ENCODE measurements around the gene METTL24. TPM values are rescaled to one million over a fixed set of nuclear protein-coding genes. Genes with fewer than 3 reads are reported as not detected.

Gene METTL24
- total RNA-seq, 1 experiment from 2014 or later = 0.61 TPM

DNA sequence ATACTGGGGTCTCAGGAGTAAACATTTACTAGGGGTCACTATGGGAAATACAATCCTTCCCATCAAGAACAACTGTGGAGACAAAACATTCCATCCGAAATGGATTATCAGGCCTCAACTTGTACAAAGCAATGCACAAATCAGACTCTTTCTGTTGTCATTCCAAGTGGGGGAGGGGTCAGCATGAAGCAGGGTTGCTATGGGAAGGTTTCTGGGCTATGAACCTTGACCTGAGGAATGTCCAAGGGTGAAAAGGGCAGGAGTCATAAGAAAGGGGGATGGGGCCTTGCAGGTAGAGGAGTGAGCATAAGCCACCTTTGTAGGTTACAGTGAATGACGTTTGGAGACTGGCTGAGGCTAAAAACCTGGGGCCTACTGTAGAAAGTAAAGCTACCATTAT lies 3.1 kb downstream of the METTL24 start:
- no peak overlapping the region for H3K23ac ChIP-seq (ENCODE audit: insufficient read length, low read depth, low read length)
- no peak overlapping the region for H2BK12ac ChIP-seq (ENCODE audit: insufficient read length, low read depth, low read length)
- H3K4me2 ChIP-seq (ENCODE audit: insufficient read depth, insufficient read length, low read length) = no peak overlapping the region
- no peak overlapping the region for H2AFZ ChIP-seq (ENCODE audit: low read length)
- H3K9me3 Mint-ChIP-seq = no peaks in the 10 kb centered on the region; a peak in 1 of 5 replicates
- H3K27me3 Mint-ChIP-seq (ENCODE audit: low read depth) = peaks cover 41% of the 10 kb centered on the region
- TF ChIP-seq, protein P1, sequence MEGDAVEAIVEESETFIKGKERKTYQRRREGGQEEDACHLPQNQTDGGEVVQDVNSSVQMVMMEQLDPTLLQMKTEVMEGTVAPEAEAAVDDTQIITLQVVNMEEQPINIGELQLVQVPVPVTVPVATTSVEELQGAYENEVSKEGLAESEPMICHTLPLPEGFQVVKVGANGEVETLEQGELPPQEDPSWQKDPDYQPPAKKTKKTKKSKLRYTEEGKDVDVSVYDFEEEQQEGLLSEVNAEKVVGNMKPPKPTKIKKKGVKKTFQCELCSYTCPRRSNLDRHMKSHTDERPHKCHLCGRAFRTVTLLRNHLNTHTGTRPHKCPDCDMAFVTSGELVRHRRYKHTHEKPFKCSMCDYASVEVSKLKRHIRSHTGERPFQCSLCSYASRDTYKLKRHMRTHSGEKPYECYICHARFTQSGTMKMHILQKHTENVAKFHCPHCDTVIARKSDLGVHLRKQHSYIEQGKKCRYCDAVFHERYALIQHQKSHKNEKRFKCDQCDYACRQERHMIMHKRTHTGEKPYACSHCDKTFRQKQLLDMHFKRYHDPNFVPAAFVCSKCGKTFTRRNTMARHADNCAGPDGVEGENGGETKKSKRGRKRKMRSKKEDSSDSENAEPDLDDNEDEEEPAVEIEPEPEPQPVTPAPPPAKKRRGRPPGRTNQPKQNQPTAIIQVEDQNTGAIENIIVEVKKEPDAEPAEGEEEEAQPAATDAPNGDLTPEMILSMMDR (conservative IDR thresholded peaks at IDR 0.05) = no peak
- no peaks in the 10 kb centered on the region for H3K79me1 ChIP-seq (ENCODE audit: insufficient read depth, low read depth, low read length, poor library complexity, severe bottlenecking)
- H2BK20ac ChIP-seq (ENCODE audit: low read depth, low read length, poor library complexity, severe bottlenecking) = no peak overlapping the region
- DNase-seq = no peak
- no peak overlapping the region for H3K4ac ChIP-seq (ENCODE audit: low read depth, low read length)
- no peaks in the 10 kb centered on the region for H3K36me3 Mint-ChIP-seq (ENCODE audit: insufficient read depth in 1 of 3, low read depth in 3 of 3)
- H3K9me3 ChIP-seq (ENCODE audit: control insufficient read depth, low read depth, low read length) = no peaks in the 10 kb centered on the region
- H4K8ac ChIP-seq (replicated peaks; ENCODE audit: insufficient read length, low read depth, low read length) = no peak overlapping the region
- no peaks in the 10 kb centered on the region for H3K79me2 ChIP-seq (ENCODE audit: insufficient read depth, low read length)
- H3K27me3 ChIP-seq (ENCODE audit: insufficient read depth, low read length) = peaks cover 16% of the 10 kb centered on the region; the same call in 1 of the 2 replicates
- H2BK5ac ChIP-seq (ENCODE audit: insufficient read length, low read length) = no peak overlapping the region
- H3K4me1 ChIP-seq (ENCODE audit: insufficient read depth, low read length) = peaks cover 7% of the 10 kb centered on the region; the same call in 1 of the 2 replicates
- no peak overlapping the region for H2BK15ac ChIP-seq (ENCODE audit: low read depth, low read length)
- H4K5ac ChIP-seq (ENCODE audit: insufficient read length, low read depth, low read length) = no peak overlapping the region
- no peak overlapping the region for H3K4me3 Mint-ChIP-seq
- H3K4me1 Mint-ChIP-seq = peaks cover 64 to 69% of the 10 kb centered on the region in 2 experiments
- no peak overlapping the region for H3K56ac ChIP-seq (ENCODE audit: insufficient read length, low read depth, low read length)
- peaks cover 2% of the 10 kb centered on the region for H3K23me2 ChIP-seq (ENCODE audit: insufficient read length, low read depth, low read length, poor library complexity, severe bottlenecking)
- H2AK5ac ChIP-seq (ENCODE audit: insufficient read length, low read length) = no peak overlapping the region
- no peak overlapping the region for H3K14ac ChIP-seq (ENCODE audit: insufficient read depth, low read length)
- no peak overlapping the region for H3K27ac ChIP-seq (ENCODE audit: insufficient read length, low read depth, low read length)
- no peaks in the 10 kb centered on the region for H4K20me1 ChIP-seq (ENCODE audit: control insufficient read depth, insufficient read depth, insufficient read length)
- H3K27ac Mint-ChIP-seq = no peak overlapping the region
- no peak overlapping the region for H3K9ac ChIP-seq (ENCODE audit: extremely low read depth, insufficient read length, low read length)
- no peak overlapping the region for H3T11ph ChIP-seq (ENCODE audit: low read length)
- H2BK120ac ChIP-seq (ENCODE audit: low read depth, low read length, poor library complexity, severe bottlenecking) = no peak overlapping the region
- H4K91ac ChIP-seq (ENCODE audit: insufficient read length, low read depth, low read length) = no peak overlapping the region
- no CpG with 5 or more reads among the region's 2 CpGs for WGBS (ENCODE audit: extremely low coverage, insufficient read length, low lambda C conversion rate)
- no peak overlapping the region for H3K18ac ChIP-seq (ENCODE audit: insufficient read length, low read depth, low read length)

Measured in H9 (cell line).